SH-SY5Y (cell line): Measurements from ENCODE around the gene SP100.

Experiments used
- GATA2 ChIP-seq: IDR thresholded peaks from 2 replicates; pipeline ENCODE4 v1.6.1; 2011; ENCODE audit warnings: mild to moderate bottlenecking, low read depth, low read length
- GATA3 ChIP-seq: IDR thresholded peaks from 2 replicates; pipeline ENCODE4 v1.6.1; 2011; ENCODE audit warnings: low read depth, mild to moderate bottlenecking, low read length, moderate library complexity

GRCh38 chr2:230577114-230577513 is 161.1 kb downstream of the SP100 start:
- no peak for TF ChIP-seq GATA2
- no peak for TF ChIP-seq GATA3
